Endometrial microvascular endothelial cells (primary cell): ENCODE measurements around the gene LEMD2. TPM values are rescaled to one million over a fixed set of nuclear protein-coding genes. Genes with fewer than 3 reads are reported as not detected.

ENCODE experiments used
- in situ Hi-C: cut with HindIII; loops from 2 replicates; pipeline ENCODE4 v1.10.0; 2017; ENCODE audit warnings: low sequenced_read_pairs, low pct_unique_long_range_greater_than_20kb; ENCODE audit errors: inconsistent ontology term
- total RNA-seq: library from RNA; depleted of rRNA; stranded (reverse); fragments of >200 nt; gene quantifications from one replicate; pipeline ENCODE4 v1.2.3, GENCODE V29; 2015; ENCODE audit errors: inconsistent ontology term

The LEMD2 gene
- total RNA-seq, 1 donor from 2014 or later: 33.9 TPM

GRCh38 chr6:33763483-33763882 is 25.4 kb downstream of the LEMD2 start:
- in situ Hi-C loops: no loop called here

- in situ Hi-C loops: no loop called here
Observed at GRCh38 chr6:33762713-33763112, 26.2 kb downstream of the LEMD2 start.

GRCh38 chr6:33761922-33762629 is 26.9 kb downstream of the LEMD2 start:
- in situ Hi-C loops: no loop called here

GRCh38 chr6:33761581-33761921 is 27.4 kb downstream of the LEMD2 start:
- in situ Hi-C loops: no loop called here

- in situ Hi-C loops: no loop called here
Observed at GRCh38 chr6:33759887-33760629, 28.9 kb downstream of the LEMD2 start.

GRCh38 chr6:33758815-33759216 is 30.1 kb downstream of the LEMD2 start:
- in situ Hi-C loops: no loop called here

- in situ Hi-C loops: no loop called here
Observed at GRCh38 chr6:33757906-33758305, 31.0 kb downstream of the LEMD2 start.

- in situ Hi-C loops: no loop called here
Observed at GRCh38 chr6:33757113-33757512, 31.8 kb downstream of the LEMD2 start.

- in situ Hi-C loops: no loop called here
Observed at GRCh38 chr6:33756211-33756954, 32.5 kb downstream of the LEMD2 start.

- in situ Hi-C loops: no loop called here
Observed at GRCh38 chr6:33755070-33755869, 33.7 kb downstream of the LEMD2 start.

GRCh38 chr6:33754222-33754621 is 34.7 kb downstream of the LEMD2 start:
- in situ Hi-C loops: no loop called here

GRCh38 chr6:33752646-33753015 is 36.3 kb downstream of the LEMD2 start:
- in situ Hi-C loops: no loop called here

- in situ Hi-C loops: no loop called here
Observed at GRCh38 chr6:33751771-33752645, 36.9 kb downstream of the LEMD2 start.

GRCh38 chr6:33750244-33750991 is 38.5 kb downstream of the LEMD2 start:
- in situ Hi-C loops: no loop called here

- in situ Hi-C loops: no loop called here
Observed at GRCh38 chr6:33749401-33749800, 39.5 kb downstream of the LEMD2 start.

- in situ Hi-C loops: no loop called here
Observed at GRCh38 chr6:33748841-33749240, 40.1 kb downstream of the LEMD2 start.

- in situ Hi-C loops: no loop called here
Observed at GRCh38 chr6:33747823-33748222, 41.1 kb downstream of the LEMD2 start.

- in situ Hi-C loops: no loop called here
Observed at GRCh38 chr6:33746651-33747100, 42.3 kb downstream of the LEMD2 start, which contains the start of gene IP6K3. Gene IP6K3 (minus strand): TSS chr6:33746905. CDS start chr6:33735476, 11,429 bp downstream.
